DMS53 treated with DMSO at 0.1 percent for 48 hours (cell line): ENCODE data around the gene C1QTNF5.

Experiments
- DNase-seq: peaks from one replicate; lab custom pipeline; 2025; ENCODE audit not compliant: unreplicated experiment; lab: John Stamatoyannopoulos, UW

Gene C1QTNF5

GRCh38 chr11:119318240-119319135 lies 22.2 kb downstream of the C1QTNF5 start:
- DNase-seq, result no peak

GRCh38 chr11:119317592-119318239 lies 23.0 kb downstream of the C1QTNF5 start:
- no peak for DNase-seq

- no peak for DNase-seq
These were observed 23.7 kb downstream of the C1QTNF5 start, which contains the start of gene MCAM for GRCh38 chr11:119316729-119317591. MCAM (minus strand) TSS chr11:119317130; CDS start chr11:119317101, 29 bp downstream.

- no peak for DNase-seq
These were observed 24.5 kb downstream of the C1QTNF5 start for GRCh38 chr11:119316016-119316728.

- DNase-seq, result peak; percentile 67
These were observed 25.3 kb downstream of the C1QTNF5 start for GRCh38 chr11:119315131-119316015.

GRCh38 chr11:119314726-119315125 lies 26.0 kb downstream of the C1QTNF5 start:
- no peak for DNase-seq

GRCh38 chr11:119310682-119311052 lies 30.0 kb downstream of the C1QTNF5 start:
- DNase-seq, result no peak

GRCh38 chr11:119309953-119310681 lies 30.6 kb downstream of the C1QTNF5 start:
- DNase-seq, result no peak

GRCh38 chr11:119309411-119309810 lies 31.3 kb downstream of the C1QTNF5 start:
- no peak for DNase-seq

GRCh38 chr11:119307974-119308373 lies 32.7 kb downstream of the C1QTNF5 start:
- no peak for DNase-seq

- no peak for DNase-seq
These were observed 33.5 kb downstream of the C1QTNF5 start for GRCh38 chr11:119307219-119307618.

- DNase-seq, result no peak
These were observed 34.3 kb downstream of the C1QTNF5 start for GRCh38 chr11:119306373-119306890.

- no peak for DNase-seq
These were observed 34.9 kb downstream of the C1QTNF5 start for GRCh38 chr11:119305556-119306372.

GRCh38 chr11:119303227-119303718 lies 37.4 kb downstream of the C1QTNF5 start:
- no peak for DNase-seq

GRCh38 chr11:119300198-119300964 lies 40.3 kb downstream of the C1QTNF5 start:
- no peak for DNase-seq

GRCh38 chr11:119299416-119299815 lies 41.3 kb downstream of the C1QTNF5 start:
- no peak for DNase-seq

GRCh38 chr11:119298726-119299125 lies 42.0 kb downstream of the C1QTNF5 start:
- DNase-seq, result no peak
